ENCODE data around the gene ZSWIM4.

The ZSWIM4 gene

GRCh38 chr19:13804830-13805683 lies 9.8 kb downstream of the ZSWIM4 start:
- TF ChIP-seq POLR2A (IDR thresholded peaks at IDR 0.05; ENCODE audit: extremely low read depth, insufficient read length) (no peak), CTCF (IDR thresholded peaks at IDR 0.05; ENCODE audit: low read depth, low read length) (peak; percentile 17)
- no peak for DNase-seq (ENCODE audit: low read depth)
- no peak overlapping the region for H3K4me3 ChIP-seq (ENCODE audit: low read depth, low read length)

- no peak for DNase-seq (ENCODE audit: low read depth)
- TF ChIP-seq MAX (IDR thresholded peaks at IDR 0.05; ENCODE audit: low read depth, low read length) = no peak
- no peak for TF ChIP-seq MYC (IDR thresholded peaks at IDR 0.05; ENCODE audit: low read depth, low read length)
- TF ChIP-seq CTCF (IDR thresholded peaks at IDR 0.05; ENCODE audit: low read depth, low read length) = no peak
- TF ChIP-seq POLR2A (IDR thresholded peaks at IDR 0.05; ENCODE audit: extremely low read depth, insufficient read length) = no peak
- no peak overlapping the region for H3K4me3 ChIP-seq (ENCODE audit: low read depth, low read length)
Measured at GRCh38 chr19:13806728-13807127, 11.5 kb downstream of the ZSWIM4 start.

GRCh38 chr19:13807421-13808021 lies 12.3 kb downstream of the ZSWIM4 start:
- TF ChIP-seq MAX (IDR thresholded peaks at IDR 0.05; ENCODE audit: low read depth, low read length) (no peak), MYC (IDR thresholded peaks at IDR 0.05; ENCODE audit: low read depth, low read length) (no peak), POLR2A (IDR thresholded peaks at IDR 0.05; ENCODE audit: extremely low read depth, insufficient read length) (no peak), CTCF (IDR thresholded peaks at IDR 0.05; ENCODE audit: low read depth, low read length) (no peak)
- DNase-seq (ENCODE audit: low read depth) = no peak
- no peak overlapping the region for H3K4me3 ChIP-seq (ENCODE audit: low read depth, low read length)

GRCh38 chr19:13808856-13809255 lies 13.6 kb downstream of the ZSWIM4 start:
- no peak for DNase-seq (ENCODE audit: low read depth)
- no peak for TF ChIP-seq MYC (IDR thresholded peaks at IDR 0.05; ENCODE audit: low read depth, low read length)
- no peak for TF ChIP-seq CTCF (IDR thresholded peaks at IDR 0.05; ENCODE audit: low read depth, low read length)
- TF ChIP-seq POLR2A (IDR thresholded peaks at IDR 0.05; ENCODE audit: extremely low read depth, insufficient read length) = no peak
- no peak for TF ChIP-seq MAX (IDR thresholded peaks at IDR 0.05; ENCODE audit: low read depth, low read length)
- no peak overlapping the region for H3K4me3 ChIP-seq (ENCODE audit: low read depth, low read length)

GRCh38 chr19:13812544-13812943 lies 17.3 kb downstream of the ZSWIM4 start:
- no peak for TF ChIP-seq POLR2A (IDR thresholded peaks at IDR 0.05; ENCODE audit: extremely low read depth, insufficient read length)
- TF ChIP-seq MYC (IDR thresholded peaks at IDR 0.05; ENCODE audit: low read depth, low read length) = no peak
- no peak for TF ChIP-seq CTCF (IDR thresholded peaks at IDR 0.05; ENCODE audit: low read depth, low read length)
- no peak for TF ChIP-seq MAX (IDR thresholded peaks at IDR 0.05; ENCODE audit: low read depth, low read length)
- H3K4me3 ChIP-seq (ENCODE audit: low read depth, low read length) = no peak overlapping the region
- DNase-seq (ENCODE audit: low read depth) = no peak
